ENCODE data around the gene SLC8A3.

DNA sequence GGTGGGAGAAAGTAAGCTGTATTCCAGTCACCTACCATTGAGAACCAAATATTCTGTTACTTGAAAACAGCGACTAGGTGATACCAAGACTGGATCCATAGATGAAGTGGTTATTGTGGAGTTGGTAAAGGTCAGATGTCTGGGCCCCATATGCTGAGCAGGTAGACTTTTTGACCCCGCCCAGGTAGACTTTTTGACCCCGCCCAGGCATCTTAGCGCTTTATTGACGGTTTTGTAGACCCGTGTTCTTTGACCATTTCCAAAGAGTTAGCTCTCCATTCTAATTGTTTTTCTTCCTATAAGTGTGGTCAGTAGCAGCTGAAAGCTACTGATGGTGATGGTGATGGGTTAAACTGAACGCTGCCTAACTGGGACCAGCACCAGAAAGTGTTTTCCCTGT is 61.6 kb downstream of the SLC8A3 start:
- TF ChIP-seq, protein P1, sequence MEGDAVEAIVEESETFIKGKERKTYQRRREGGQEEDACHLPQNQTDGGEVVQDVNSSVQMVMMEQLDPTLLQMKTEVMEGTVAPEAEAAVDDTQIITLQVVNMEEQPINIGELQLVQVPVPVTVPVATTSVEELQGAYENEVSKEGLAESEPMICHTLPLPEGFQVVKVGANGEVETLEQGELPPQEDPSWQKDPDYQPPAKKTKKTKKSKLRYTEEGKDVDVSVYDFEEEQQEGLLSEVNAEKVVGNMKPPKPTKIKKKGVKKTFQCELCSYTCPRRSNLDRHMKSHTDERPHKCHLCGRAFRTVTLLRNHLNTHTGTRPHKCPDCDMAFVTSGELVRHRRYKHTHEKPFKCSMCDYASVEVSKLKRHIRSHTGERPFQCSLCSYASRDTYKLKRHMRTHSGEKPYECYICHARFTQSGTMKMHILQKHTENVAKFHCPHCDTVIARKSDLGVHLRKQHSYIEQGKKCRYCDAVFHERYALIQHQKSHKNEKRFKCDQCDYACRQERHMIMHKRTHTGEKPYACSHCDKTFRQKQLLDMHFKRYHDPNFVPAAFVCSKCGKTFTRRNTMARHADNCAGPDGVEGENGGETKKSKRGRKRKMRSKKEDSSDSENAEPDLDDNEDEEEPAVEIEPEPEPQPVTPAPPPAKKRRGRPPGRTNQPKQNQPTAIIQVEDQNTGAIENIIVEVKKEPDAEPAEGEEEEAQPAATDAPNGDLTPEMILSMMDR (IDR thresholded peaks at IDR 0.05): no peak
- TF ChIP-seq POLR2A (IDR thresholded peaks at IDR 0.05): no peak
